HG02852 (cell line): Measurements from ENCODE around the gene IGF1R.

Source experiments
- ATAC-seq: cut with Tn5 transposase; IDR thresholded peaks from one replicate; pipeline ENCODE4 v1.9.1; 2021; ENCODE audit warnings: mild to moderate bottlenecking, moderate library complexity; ENCODE audit not compliant: unreplicated experiment

The IGF1R gene

DNA sequence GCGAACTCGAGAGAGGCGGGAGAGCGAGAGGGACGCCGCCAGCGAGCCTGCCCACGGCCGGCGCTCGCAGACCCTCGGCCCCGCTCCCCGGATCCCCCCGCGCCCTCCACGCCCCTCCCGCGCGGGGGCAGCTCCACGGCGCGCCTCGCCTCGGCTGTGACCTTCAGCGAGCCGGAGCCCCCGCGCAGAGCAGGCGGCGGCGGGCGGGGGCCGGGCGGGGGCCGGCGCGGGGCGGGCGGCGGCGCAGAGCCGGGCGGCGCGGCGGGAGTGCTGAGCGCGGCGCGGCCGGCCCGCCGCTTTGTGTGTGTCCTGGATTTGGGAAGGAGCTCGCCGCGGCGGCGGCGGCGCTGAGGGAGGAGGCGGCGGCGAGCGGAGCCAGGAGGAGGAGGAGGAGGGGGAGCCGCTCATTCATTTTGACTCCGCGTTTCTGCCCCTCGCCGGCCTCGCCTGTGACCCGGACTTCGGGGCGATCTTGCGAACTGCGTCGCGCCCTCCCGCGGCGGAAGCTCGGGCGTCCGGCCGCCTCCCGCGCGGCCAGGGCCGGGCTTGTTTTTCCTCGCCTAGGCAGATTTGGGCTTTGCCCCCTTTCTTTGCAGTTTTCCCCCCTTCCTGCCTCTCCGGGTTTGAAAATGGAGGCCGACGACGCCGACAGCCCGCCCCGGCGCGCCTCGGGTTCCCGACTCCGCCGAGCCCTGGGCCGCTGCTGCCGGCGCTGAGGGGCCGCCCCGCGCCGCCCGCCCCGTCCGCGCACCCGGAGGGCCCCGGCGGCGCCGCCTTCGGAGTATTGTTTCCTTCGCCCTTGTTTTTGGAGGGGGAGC is 524 bp downstream of the IGF1R start:
- peak; percentile 23 for ATAC-seq

DNA sequence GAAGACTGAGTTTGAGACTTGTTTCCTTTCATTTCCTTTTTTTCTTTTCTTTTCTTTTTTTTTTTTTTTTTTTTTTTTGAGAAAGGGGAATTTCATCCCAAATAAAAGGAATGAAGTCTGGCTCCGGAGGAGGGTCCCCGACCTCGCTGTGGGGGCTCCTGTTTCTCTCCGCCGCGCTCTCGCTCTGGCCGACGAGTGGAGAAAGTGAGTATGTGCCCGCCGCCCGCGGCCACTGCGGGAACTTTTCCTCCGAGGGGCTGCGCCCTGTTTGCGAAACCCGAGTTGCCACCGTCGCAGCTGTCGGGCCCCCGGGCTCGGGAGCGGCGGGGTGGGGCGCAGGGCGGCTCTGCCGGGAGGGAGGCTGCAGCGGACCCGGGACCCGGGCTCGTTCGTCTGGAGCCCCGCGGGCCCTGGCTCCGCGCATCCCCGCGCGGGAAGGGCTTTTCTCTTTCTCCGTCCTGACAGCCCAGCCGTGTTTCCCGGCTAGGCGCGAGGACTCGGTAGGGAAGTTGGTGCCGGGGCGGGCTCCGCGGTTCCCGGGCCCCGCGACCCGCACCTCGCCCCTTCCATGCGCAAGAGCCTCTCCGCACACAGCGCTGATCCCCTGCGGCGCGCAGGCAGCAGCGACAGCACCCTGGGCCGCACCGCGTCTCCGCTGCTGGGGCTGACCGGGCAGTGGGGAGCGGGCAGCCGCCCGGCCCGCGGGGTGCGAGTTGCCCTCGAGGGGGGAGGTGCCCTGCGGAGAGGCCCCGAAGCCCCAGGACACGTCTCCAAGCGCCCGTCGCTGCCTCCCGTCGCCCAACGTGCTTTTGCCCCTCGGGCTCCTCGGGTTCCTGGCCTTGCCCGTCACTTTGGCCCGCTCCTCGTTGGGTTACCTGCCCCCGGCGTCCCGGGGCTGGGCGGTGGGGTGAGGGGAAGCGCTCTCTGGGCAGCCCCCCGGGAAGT is 1.4 kb downstream of the IGF1R start:
- no peak for ATAC-seq

DNA sequence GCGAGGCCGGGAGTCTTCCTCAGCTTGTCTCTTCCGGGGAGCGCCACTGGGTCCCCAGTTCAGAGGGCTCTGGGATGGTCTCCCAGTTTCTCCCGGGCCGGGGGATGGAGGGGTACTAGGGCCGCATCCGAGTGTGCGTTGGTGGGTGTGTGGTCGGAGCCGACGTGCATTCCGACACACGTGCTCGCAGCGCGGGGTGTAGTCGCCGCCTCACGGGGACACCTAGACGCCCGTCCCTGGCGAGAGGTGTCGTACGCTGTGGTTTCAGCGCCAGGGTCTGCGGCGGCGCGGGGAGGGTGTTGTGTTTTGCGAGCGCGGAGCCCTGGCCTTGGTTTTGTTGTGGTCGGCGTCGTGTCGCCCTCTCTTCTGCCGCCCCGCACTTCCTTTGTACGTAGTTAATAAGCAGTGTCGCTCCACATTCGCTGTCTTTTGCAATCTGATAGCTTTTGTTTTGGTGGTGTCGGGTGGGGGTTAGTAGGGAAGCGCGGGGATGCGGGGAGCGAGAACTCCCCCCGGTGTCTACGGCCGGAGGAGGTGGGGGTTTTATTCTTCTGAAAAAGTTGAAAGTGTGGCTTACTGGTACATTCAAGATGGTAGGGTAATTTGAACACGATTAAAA is 2.2 kb downstream of the IGF1R start:
- ATAC-seq: no peak

DNA sequence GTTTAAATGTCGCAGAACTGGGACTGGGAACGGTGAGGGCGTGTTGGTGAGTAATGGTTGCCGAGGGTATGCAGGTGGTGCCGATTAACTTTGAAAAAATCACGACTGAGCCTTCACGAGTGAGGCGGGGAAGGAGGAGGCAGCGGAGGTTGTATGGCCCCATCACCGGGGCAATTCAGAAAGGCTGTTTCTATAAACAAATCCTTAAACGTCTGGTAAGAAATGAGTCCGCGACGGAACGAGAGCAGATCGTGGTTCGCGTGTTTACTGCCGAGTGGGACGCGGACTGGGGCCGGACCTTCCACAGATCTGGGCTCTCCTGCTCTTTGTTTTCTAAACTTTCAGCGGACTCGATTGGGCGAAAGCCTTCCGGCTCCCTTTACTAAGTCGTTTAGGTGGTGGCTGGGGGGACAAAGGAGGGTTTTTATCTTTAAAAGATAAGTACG is 2.7 kb downstream of the IGF1R start:
- no peak for ATAC-seq

DNA sequence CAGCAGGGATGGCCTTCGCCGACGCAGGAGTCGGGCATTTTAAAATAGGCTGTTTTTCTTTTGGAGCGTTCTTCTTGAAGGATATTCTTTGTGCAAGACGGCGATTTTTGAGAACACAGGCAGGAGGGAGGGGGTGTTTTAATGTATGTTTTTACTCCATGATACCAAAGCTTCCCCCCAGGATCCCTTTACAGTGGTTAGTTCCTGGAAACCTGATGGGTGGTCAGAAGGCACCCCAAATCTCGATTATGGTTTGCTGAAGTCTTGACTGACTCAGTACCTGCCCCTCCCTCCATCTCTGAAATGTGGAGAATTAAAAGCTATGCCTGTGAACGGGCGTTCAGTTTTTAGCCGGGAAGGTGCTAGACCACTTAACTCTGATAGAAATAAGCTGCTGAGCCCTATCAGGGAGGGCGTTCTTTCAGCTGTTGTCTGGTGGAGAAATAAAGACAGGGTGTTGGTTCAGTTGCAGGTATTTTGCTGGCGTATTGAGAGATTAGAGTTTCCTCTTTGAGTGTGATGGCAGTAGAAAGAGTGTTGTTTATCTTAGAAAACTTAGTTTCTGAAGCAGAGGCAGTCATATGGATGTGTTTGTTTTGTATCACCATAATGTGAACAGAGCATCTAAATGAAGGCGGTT is 3.4 kb downstream of the IGF1R start:
- ATAC-seq: no peak

DNA sequence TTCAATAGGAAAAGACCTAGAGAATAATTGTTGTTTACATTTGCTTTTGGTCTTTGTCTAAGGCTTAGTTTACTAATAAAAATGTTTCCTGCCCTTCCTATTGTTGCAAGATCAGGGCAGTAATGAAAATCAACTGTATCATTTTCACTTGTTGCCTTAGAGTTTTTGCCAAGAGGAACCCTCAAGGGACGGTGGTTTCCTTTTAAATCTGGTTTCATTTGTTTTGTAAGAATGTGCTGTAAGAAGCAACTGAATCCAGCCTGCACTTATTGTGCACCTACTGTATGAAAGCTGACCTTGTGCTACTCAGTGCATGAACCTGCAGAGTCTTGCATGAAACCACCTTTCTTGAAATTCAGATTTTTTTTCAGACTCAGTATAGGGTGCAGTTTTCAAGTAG is 5.3 kb downstream of the IGF1R start:
- no peak for ATAC-seq

DNA sequence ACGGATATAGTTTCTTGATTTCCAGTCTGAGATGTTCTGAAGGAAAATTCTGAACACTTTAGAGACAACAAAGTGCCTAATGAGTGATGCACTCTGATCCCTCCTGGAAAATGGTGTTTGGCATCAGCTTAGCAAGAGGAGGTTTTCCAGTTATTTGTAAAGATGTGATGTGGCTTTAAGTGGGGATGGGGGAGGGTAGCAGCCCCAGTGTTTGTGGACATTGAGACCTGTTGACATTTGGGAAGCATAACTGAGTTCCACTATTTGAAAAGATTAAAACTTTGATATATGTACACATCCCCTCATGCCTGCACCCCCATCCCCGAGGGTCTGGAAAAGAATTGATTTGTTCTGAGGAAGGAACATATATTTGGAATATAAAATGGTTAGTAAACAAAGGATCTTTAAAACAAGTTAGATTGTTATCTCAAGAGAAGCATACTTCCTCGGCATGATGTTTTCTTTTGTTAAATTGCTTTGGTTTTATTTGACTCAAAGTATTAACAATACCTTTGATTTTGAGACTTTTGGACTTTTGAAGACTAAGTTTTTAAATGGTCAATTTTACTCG is 6.5 kb downstream of the IGF1R start:
- no peak for ATAC-seq

DNA sequence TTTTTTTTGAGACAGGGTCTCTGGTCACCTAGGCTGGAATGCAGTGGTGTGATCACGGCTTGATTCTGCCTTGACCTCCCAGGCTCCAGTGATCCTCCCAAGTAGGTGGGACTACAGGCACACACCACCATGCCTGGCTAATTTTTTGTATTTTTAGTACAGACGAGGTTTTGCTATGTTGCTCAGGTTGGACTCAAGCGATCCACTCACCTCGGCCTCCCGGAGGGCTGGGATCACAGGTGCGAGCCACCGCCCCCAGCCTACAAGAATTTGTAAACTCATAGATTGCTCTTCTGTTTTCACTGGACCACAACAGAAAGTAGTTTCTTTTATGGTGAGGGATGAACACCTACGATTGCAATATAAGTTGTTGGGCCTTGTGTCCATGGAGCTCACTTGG is 7.4 kb downstream of the IGF1R start:
- no peak for ATAC-seq

DNA sequence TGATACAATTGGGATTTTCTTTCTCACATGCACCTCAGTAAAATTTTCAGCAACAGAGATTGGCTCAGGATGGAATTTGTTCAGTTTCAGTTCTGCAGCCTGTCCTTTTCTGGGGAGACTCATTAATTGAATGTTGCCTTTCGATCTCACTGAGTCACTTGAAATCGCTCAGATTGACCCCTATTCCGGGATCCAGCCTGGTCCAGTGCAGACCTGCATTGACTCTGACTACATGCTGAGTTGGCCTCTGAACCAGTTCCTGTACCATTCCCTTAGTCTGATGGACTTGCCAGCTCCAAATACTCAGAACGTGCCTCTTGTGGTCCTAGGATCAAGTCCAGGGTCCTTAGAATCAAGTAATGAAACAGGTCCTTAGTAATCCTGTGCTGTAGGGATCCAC is 9.4 kb downstream of the IGF1R start:
- no peak for ATAC-seq

DNA sequence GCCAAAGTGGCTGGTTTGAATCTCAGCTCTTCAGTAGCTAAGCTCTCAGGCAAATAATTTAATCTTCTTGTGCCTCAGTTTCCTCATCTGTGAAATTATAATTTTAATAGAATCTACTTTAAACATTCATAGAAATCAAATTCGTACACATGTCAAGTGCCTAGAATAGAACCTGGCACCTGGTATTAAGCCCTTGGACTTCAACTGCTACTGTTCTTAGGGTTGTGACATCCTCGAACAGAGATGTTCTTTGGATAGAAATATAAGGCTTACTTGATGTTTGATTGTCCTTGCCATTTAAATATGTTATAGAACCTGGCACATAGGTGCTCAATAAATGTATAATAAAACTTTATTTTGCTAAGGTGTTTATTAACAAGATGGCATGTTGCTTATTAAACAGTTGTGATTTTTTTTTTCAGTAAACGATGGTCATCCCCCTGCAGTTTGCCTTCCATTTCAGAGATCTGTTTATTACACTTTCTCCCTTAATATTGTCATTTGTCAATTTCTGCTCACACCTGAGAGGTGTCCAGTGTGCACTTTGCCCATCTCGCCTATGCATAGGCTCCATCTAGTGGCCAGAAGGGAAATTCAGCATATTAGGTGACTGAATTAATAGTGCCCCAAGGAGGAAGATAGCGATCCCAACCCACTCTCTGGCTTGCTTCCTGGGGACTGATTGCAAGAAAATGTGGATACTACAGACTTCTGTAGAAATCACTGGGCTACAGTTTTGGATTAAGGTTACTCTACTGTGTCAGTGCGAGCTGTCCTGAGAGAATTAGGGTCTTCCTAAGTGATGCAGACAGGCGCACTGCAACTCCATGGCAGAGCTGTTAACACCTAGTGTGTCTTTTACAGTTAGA is 10.7 kb downstream of the IGF1R start:
- peak; percentile 91 for ATAC-seq

DNA sequence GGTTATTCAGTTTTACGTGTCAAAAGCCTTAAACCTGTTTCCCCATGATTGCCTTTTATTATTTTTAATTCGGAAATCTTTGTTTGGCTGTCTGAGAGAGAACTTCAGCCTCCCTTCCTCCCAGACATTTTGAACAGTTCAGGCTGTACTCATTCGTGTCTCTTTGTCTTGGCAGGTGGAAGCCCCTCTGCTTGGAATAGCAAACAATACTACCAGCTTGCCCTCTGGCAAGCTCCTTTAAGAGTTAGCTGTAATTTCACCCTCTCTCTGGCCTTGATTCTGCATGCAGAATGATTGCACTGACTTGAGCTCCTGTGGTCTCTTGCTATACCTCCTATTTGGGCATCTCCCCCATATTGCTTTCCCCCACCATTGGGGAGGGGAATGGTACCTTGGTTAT is 11.7 kb downstream of the IGF1R start:
- no peak for ATAC-seq

DNA sequence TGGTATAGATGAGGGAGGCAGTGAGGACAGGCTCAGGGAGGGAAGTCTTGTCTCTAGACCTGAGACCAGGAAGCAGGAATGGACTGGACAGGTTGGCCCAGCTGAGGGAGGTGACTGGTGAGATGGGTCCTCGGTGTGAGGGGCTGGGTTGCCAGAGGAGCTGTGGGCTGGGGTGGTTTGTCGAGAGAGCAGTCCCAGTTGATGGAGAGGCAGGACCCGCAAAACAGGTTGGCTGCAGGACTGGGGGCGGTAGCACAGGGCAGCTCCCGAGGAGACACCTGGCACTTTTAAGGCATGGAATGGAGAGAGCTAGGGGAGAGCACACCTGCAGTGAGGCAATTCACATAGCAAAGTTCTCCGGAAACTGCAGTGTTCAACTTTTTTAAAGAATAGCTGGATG is 14.7 kb downstream of the IGF1R start:
- ATAC-seq: no peak

DNA sequence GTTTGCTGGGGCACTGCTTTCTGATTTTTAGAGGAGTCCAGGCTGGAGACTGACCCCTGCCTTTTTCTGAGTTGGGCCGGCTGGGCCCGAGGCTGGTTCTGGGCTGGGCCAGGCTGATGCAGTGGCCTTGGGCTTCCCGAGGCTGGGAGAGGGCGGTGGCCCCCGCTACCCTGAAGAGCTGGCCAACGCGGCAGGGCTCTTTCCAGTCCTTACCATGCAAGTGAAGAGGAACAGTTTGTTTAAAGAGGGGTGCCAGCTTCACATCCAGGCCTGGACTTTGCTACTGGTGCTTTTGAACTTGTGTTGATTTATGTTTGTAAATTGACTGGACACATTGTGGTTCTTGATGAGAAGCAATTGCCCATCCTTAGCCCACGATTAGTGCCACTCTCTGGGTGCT is 15.3 kb downstream of the IGF1R start:
- no peak for ATAC-seq

DNA sequence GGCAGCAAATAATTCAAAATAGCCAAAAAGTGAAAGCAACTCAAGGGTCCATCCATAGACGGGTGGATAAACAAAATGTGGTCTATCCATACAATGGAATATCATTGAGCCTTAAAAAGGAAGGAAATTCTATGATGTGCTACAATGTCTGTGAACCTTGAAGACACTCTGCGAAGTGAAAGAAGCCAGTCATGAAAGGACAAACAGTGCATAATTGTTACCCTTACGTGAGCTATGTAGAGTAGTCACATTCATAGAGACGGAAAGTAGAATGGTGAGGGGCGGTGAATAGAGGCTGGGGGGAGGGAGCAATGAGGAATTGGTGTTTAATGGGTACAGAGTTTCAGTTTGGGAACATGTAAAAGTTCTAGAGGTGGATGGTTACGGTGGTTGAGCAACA is 18.1 kb downstream of the IGF1R start:
- ATAC-seq: no peak

DNA sequence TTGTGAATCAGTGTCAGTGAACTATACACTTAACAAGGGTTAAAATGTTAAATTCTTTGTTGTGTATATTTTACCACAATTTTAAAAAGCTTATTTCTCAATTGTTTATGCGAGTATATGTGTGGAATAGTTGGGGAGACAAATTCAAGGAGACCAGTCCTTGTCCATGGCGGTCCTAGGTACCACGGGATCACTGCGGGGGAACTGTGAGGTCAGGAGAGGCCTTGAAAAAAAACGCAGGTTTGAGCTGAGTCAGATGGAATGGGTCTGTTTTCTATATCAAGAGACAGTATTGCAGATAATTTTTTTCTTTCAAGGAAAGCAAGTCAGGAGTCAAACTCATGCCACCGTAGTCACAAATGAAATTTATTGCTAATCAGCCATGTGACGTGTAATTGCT is 18.5 kb downstream of the IGF1R start:
- no peak for ATAC-seq

DNA sequence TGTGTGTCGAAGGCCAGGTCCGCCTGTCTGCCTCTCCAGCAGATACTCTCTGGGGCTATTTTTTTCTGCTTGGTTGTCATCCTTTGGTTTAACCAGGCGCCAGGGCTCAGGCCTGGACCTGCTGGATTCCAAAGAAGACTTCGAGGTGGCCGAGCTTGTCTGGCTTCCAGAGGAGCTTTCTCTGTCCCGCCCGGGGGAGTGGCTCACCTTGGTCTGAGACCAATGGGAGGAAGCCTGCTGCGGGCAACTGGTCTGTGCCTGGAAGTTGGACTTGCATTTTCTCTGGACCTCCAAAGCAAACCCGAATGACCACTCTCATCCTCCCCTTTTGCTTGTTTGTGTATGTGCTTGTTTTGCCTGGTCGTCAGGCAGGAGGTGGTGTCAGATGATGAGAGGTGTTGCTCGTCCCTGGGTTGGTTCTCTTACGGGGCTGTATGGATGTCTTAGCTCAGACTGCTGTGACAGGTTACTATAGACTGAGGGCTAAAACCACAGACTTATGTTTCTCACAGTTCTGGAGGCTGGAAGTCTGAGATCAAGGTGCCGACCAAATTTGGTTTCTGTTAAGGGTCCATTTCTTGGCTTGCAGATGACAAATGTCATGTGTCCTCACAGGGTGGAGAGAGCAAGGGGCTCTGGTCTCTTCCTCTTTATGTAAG is 19.3 kb downstream of the IGF1R start:
- ATAC-seq: no peak

DNA sequence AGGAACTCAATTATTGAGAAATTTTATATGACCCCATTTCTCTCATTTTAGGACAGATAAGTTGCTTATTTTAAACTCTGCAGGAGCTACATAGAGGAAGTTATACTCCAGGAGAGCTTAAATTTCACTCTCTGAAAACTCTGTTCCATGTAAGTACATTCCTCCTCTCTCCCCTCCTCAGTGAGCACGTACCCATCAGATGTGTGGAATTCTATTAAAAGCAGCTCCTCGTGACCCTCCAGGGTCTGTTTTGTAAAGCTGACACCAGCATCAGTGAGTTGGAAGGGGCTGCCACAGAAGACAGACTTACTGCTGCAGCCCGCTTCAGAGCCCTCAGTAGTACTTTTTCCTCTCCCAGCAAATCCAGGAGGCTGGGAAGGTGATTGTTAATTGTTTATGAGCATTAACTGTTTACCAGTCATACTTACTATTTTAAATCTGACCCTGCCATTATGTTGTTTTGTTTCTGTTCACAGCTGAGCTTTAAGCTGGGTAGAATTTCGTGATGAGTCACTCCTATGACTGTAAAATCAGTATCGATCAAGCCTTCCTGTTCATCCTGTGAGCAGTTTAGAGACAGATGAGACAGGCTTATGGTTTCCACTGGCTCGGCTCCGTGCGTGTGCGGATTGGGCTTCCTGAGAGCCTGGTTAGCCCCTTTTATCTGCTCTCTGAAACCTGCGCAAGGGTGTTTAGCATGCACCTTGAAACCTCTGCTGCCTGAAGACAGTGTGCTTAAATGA is 20.4 kb downstream of the IGF1R start:
- peak; percentile 55 for ATAC-seq

DNA sequence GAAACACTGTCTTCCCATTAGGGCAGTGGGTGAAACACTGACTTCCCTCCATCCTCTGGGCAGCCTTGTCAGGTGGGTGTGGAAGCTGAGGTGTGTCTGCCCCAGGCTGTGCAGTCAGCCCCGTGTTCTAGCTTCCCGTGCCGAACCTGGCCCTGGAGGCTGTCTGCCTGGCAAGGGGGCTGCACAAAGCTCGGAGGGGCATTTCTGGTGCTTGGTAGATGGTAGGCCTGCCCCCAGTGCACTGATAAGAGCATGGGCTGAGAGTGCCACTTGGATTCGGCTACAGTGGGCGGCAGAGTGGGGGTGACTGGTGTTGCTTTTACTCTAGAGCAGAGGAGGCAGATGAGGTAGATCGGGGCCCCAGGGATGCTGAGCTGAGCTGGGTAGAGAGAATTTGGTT is 21.3 kb downstream of the IGF1R start:
- no peak for ATAC-seq
